ENCODE results near the gene ANO1.
"Not testable (repeated sequence)": the region's sequence is repeated elsewhere in the genome, so short reads cannot be mapped to it uniquely, and the experiment has no call there.

The ANO1 gene

GRCh38 chr11:70078095-70078780 lies at the start of gene ANO1:
TSS of gene ANO1 (plus strand) at chr11:70078317. CDS start at chr11:70078607, 290 bp downstream.
- DNase-seq (ENCODE audit: extremely low read depth in 1 of 2, low read depth in 1 of 2): no peak

DNA sequence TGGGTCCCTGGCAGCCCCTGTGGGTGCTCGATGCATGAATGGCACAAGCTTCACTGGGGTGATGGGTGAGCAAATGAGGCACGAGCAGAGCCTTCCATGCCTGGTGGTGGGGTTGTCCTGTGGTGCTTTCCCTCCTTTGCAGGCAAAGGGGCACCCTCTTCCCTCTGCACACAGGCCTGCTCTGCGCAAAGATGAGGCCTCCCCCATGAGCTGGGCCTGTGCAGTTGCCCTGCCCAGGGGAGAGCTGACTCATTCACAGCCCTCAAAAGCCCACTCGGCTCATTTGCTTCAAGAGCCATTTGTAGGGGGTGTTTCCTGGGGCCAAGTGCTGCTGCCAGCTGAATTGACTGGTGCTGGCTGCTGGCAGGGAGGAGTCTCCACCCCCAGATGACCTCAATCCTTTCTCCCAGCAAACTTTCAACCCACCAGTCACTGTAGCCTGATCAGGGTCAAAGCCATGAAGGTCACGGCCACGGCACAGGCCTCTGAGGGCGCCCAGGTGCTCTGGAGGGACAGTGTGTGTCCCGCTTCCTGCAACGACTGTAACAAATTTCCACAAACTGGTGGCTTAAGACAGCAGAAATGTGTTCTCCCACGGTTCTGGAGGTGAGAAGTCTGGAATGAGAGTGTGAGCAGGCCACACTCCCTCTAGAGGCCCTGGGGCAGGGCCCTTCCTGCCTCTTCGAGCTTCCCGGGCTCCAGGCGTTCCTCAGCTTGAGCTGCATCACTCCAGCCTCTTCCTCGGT lies 48.8 kb upstream of the ANO1 start:
- DNase-seq (ENCODE audit: extremely low read depth in 1 of 2, low read depth in 1 of 2): no peak

DNA sequence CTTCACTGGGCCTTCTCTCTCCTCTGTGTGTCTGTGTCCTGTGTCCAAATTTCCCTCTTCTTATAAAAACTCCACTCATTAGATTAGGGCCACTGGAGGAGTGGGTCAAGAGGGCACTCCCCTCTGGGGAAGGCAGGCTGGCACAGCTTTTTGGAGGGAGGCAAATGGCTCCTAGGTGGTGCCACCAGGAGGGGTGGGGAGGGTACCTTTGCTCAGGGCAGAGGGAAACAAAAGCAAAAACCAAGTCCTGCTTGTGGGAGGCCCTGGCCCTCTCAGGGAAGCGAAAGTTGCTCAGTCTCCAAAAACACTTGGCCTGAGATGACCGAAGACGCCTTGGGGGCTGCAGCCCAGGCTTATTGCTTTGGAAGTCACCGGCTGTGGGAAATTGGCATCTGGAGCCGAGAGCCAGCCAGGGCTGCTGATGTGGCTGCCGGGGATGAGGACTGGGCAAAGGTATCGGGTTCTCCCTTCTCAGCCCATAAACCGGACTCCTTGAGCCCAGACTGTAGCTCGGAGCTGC lies 48.2 kb upstream of the ANO1 start:
- no peak for DNase-seq (ENCODE audit: extremely low read depth in 1 of 2, low read depth in 1 of 2)

DNA sequence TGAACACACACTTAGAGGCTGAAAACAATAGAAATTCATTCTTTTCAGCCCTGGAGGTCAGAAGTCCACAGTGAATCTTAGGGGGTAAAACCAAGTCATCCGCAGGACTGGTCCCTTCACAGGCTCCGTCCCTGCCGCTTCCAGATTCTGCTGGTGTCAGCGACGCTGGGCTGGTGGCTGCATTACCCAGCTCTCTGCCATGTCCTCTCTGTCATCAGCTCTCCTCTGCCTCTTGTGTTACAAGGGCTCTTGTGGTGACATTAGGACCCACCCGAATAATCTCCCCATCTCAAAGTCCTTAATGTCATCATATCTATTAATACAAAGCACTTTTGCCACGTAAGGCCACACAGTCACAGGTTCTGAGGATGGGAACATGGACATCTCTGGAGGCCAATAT lies 47.7 kb upstream of the ANO1 start:
- DNase-seq (ENCODE audit: extremely low read depth in 1 of 2, low read depth in 1 of 2): no peak

DNA sequence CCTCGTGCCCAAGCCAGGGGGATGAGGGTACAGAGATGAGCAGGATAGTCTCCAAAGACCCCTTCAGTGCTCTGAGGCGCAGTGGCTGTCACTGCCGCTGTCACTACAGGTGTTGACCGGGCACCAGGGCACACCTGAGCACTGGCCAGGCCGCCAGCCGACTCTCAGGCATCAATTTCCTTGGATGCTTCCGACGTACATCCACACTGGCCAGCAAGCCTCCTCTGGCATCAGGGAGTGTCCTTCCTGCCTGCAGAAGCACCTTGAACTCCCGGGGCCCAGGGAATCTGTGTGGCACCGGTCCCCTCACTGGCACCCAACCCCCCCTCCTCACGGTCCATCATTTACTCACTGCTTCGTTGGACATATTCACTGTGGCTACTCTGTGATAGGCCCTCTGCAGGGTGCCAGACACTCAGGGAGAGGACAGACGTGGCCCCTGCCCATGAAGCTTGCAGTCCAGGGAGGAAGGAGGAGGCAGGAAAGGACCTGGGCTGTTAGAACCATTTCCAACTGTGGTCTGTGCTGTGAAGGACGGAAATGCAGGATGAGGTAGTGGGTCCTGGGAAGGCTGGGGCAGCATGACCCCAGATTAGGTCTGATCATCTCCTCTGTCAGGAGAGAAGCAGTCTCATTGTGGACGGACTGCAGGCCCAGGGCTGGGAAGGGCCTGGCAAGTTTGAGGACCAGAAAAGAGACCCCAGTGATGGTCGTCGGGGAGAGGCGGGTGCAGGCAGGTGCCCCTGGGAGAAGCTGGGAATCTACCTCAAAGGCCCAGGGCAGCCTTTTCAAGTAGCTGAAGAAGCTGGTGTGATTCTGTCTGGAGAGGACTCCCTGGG lies 46.3 kb upstream of the ANO1 start:
- DNase-seq (ENCODE audit: extremely low read depth in 1 of 2, low read depth in 1 of 2): no peak

GRCh38 chr11:70032470-70032795 lies 45.7 kb upstream of the ANO1 start:
- no peak for DNase-seq (ENCODE audit: extremely low read depth in 1 of 2, low read depth in 1 of 2)

- DNase-seq (ENCODE audit: extremely low read depth in 1 of 2, low read depth in 1 of 2): no peak
These were observed 45.0 kb upstream of the ANO1 start for GRCh38 chr11:70032943-70033710.

- no peak for DNase-seq (ENCODE audit: extremely low read depth in 1 of 2, low read depth in 1 of 2)
These were observed 44.4 kb upstream of the ANO1 start for GRCh38 chr11:70033711-70034070.

GRCh38 chr11:70034740-70035365 lies 43.3 kb upstream of the ANO1 start:
- DNase-seq (ENCODE audit: extremely low read depth in 1 of 2, low read depth in 1 of 2): no peak

- not testable (repeated sequence) for DNase-seq (ENCODE audit: extremely low read depth in 1 of 2, low read depth in 1 of 2)
These were observed 42.5 kb upstream of the ANO1 start for GRCh38 chr11:70035665-70036064.

GRCh38 chr11:70036971-70037882 lies 40.9 kb upstream of the ANO1 start:
- no peak for DNase-seq (ENCODE audit: extremely low read depth in 1 of 2, low read depth in 1 of 2)

- DNase-seq (ENCODE audit: extremely low read depth in 1 of 2, low read depth in 1 of 2): no peak
These were observed 39.9 kb upstream of the ANO1 start for GRCh38 chr11:70038034-70038834.

DNA sequence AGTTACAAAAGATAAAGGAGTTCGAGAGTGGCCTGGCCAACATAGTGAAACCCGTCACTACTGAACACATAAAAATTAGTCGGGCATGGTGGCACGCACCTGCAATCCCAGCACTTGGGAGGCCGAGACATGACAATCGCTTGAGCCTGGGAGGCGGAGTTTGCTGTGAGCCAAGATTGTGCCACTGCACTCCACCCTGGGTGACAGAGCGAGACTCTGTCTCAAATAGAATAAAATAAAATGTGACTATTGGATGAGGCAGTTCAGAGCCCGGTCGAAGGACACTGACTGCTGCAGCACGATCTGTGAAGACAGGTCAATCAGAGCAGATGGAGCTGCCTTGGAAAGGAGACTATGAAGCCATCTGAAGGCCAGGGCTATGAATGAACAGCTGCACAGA lies 37.7 kb upstream of the ANO1 start:
- DNase-seq (ENCODE audit: extremely low read depth in 1 of 2, low read depth in 1 of 2): no peak

DNA sequence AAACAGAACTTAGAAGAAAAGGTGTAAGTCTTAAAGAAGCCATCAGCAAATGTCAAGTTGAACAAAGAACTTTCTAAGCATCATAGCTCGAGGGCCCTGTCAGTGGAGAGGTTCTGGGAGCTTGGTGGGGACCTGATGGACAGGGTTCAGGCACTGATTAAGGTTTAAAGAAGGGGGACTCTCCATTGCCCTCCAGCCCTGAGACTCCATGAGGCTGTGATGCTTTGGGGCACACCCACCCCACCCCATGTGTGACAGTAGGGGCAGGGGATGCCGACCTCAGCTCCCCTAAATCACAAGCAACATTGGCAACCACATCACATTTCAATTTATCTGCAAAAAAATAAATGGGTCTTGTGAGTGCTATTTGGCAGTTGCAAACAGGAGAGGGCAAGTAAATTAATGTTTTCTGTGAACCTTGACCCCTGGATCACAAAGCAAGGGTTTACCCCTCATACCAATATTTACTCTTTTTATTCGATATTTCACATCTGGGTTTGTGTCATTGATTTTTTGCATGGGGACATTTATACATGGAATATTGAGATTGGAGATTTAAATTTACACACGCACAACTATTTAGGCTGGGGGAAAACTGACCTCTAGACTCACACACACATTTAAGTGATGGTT lies 37.1 kb upstream of the ANO1 start:
- no peak for DNase-seq (ENCODE audit: extremely low read depth in 1 of 2, low read depth in 1 of 2)

DNA sequence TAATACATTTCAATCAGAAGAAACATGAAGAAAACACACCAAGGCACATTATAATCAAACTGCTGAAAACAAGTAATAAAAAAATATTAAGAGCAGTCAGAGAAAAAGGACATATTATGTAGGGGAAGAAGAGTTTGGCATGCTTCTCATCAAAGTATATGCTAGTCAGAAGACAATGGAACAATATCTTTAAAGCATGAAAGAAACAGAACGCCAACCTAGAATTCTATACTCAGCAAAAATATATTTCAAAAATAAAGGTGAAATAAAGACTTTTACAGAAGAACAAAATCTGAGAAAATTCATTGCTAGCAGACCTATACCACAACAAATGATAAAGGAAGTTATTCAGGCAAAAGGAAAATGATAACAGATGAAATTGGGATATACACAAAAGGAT lies 34.6 kb upstream of the ANO1 start:
- no peak for DNase-seq (ENCODE audit: extremely low read depth in 1 of 2, low read depth in 1 of 2)

DNA sequence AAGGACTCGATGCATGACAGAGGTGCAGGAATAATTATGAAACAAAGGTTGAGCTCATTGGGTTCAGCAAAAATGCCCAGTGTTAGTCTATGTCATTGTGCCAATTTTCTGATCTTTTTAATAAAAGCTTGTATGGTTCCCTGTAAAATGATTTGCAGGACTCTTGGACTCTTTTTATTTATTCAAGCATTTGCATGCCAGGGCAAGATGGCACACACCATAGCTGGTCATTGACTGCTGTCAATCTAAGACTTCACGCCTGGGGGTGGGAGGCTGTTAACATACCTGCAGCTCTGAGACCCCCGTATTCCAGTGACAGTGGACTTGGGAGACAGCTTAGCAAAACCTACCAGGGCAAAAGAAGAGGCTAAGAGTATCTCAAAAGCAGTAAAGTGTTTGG lies 32.0 kb upstream of the ANO1 start:
- DNase-seq (ENCODE audit: extremely low read depth in 1 of 2, low read depth in 1 of 2): no peak

DNA sequence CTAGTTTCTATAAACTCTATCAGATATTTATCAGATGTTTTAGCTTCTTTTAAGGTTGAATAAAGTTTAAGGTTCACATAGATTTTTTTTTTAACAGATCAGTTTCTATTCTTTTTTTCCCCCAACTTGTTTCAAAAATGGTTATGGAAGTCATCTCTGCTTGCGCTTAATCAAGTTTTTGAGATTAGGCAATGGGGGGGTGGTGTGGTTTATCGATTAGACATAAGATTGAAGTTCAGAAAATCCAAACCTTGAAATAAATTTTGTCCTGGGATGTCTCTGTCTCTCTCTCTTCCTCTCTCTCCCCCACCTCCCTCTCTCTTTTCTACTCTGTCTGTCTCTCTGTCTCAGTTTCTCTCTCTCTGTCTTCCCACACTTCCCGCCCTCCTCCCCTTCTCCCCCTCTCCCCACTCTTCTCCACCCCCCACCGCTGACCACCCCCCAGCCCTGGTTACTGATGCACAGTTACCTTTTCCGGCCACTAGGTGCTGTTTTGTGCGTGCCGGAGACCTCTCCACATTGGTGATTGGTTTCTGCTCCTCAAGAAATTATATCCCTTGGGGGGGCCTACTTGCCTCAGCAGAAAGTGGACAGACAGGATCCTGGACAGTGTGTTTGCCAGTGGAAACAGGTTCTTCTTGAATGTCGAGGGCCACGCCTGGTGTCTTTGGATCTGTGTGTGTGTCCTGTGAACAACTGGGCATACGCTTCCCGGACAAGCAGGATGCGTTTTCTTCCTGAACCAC lies 29.7 kb upstream of the ANO1 start:
- no peak for DNase-seq (ENCODE audit: extremely low read depth in 1 of 2, low read depth in 1 of 2)

Measured in stimulated activated CD8-positive, alpha-beta memory T cell treated with anti-CD3 and anti-CD28 coated beads, Interleukin-7, amount 100 ng/mL, for 48 hours (primary cell).